Mesothelial cell of epicardium (in vitro differentiated cells): ENCODE measurements around the gene VAC14. TPM values are rescaled to one million over a fixed set of nuclear protein-coding genes. Genes with fewer than 3 reads are reported as not detected.

Experiments
- DNase-seq, 2 experiments: peaks; one replicate each; pipeline ENCODE4 v3.0.0; 2021; ENCODE audit warnings: low spot score in 2 of 2; ENCODE audit not compliant: unreplicated experiment in 2 of 2
- H3K27ac Mint-ChIP-seq: 2 replicates; pipeline ENCODE4 v1.8.0; 2021; ENCODE audit warnings: mixed read lengths
- H3K27me3 Mint-ChIP-seq: 2 replicates; pipeline ENCODE4 v1.8.0; 2021; ENCODE audit warnings: low read depth, mixed read lengths
- H3K36me3 Mint-ChIP-seq: 2 replicates; pipeline ENCODE4 v1.8.0; 2021; ENCODE audit warnings: mixed read lengths
- H3K4me1 Mint-ChIP-seq: 2 replicates; pipeline ENCODE4 v1.8.0; 2021; ENCODE audit warnings: mixed read lengths
- H3K4me3 Mint-ChIP-seq: 2 replicates; pipeline ENCODE4 v1.8.0; 2021; ENCODE audit warnings: mild to moderate bottlenecking, moderate library complexity, mixed read lengths
- H3K9me3 Mint-ChIP-seq: 2 replicates; pipeline ENCODE4 v1.8.0; 2021; ENCODE audit warnings: mixed read lengths
- CTCF ChIP-seq: fragments of 200-600 bp; sonication (generic); IDR thresholded peaks from one replicate; pipeline ENCODE4 v1.5.0; 2021; ENCODE audit warnings: antibody characterized with exemption; ENCODE audit not compliant: unreplicated experiment
- total RNA-seq: library from RNA; stranded (reverse); gene quantifications from 3 replicates; pipeline ENCODE4 v1.2.1, GENCODE V29; 2021

Gene VAC14
- total RNA-seq, 1 donor from 2014 or later: 39.1 TPM

GRCh38 chr16:70703041-70703834 lies 97.7 kb downstream of the VAC14 start:
- H3K27me3 Mint-ChIP-seq: no peaks in the 10 kb centered on the region
- H3K27ac Mint-ChIP-seq: peak overlapping the region; percentile 93
- no peaks in the 10 kb centered on the region for H3K36me3 Mint-ChIP-seq
- DNase-seq: no peak
- H3K9me3 Mint-ChIP-seq: no peaks in the 10 kb centered on the region
- H3K4me3 Mint-ChIP-seq: no peak overlapping the region
- H3K4me1 Mint-ChIP-seq: peaks cover 54% of the 10 kb centered on the region
- TF ChIP-seq CTCF: peak; percentile 52

GRCh38 chr16:70702624-70703023 lies 98.3 kb downstream of the VAC14 start:
- peaks cover 56% of the 10 kb centered on the region for H3K4me1 Mint-ChIP-seq
- H3K36me3 Mint-ChIP-seq: peaks cover 2% of the 10 kb centered on the region
- TF ChIP-seq CTCF: no peak
- H3K27me3 Mint-ChIP-seq: no peaks in the 10 kb centered on the region
- H3K9me3 Mint-ChIP-seq: no peaks in the 10 kb centered on the region
- no peak for DNase-seq
- peak overlapping the region; percentile 93 for H3K27ac Mint-ChIP-seq
- H3K4me3 Mint-ChIP-seq: no peak overlapping the region

GRCh38 chr16:70701998-70702397 lies 99.0 kb downstream of the VAC14 start:
- Mint-ChIP-seq H3K4me1 (peaks cover 56% of the 10 kb centered on the region), H3K4me3 (no peak overlapping the region), H3K36me3 (peaks cover 2% of the 10 kb centered on the region), H3K9me3 (no peaks in the 10 kb centered on the region), H3K27ac (peak overlapping the region; percentile 93), H3K27me3 (no peaks in the 10 kb centered on the region)
- TF ChIP-seq CTCF: no peak
- DNase-seq: no peak

GRCh38 chr16:70701596-70701995 lies 99.4 kb downstream of the VAC14 start:
- H3K4me3 Mint-ChIP-seq: no peak overlapping the region
- no peak for DNase-seq
- TF ChIP-seq CTCF: no peak
- no peaks in the 10 kb centered on the region for H3K9me3 Mint-ChIP-seq
- no peaks in the 10 kb centered on the region for H3K27me3 Mint-ChIP-seq
- peaks cover 56% of the 10 kb centered on the region for H3K4me1 Mint-ChIP-seq
- H3K36me3 Mint-ChIP-seq: peaks cover 2% of the 10 kb centered on the region
- H3K27ac Mint-ChIP-seq: peak overlapping the region; percentile 93

- Mint-ChIP-seq H3K36me3 (peaks cover 2% of the 10 kb centered on the region), H3K4me3 (no peak overlapping the region), H3K27ac (peak overlapping the region; percentile 64), H3K9me3 (no peaks in the 10 kb centered on the region), H3K27me3 (no peaks in the 10 kb centered on the region), H3K4me1 (peaks cover 59% of the 10 kb centered on the region)
- DNase-seq: no peak
- TF ChIP-seq CTCF: no peak
These were observed 99.9 kb downstream of the VAC14 start for GRCh38 chr16:70701036-70701435.
